DND-41 (cell line): Measurements from ENCODE around the gene CLCN6.

Experiments
- EZH2 ChIP-seq: IDR thresholded peaks from 3 replicates; pipeline ENCODE4 v1.6.1; 2012; ENCODE audit warnings: borderline replicate concordance, low read depth, mild to moderate bottlenecking, moderate library complexity, low read length, inconsistent platforms; ENCODE audit not compliant: severe bottlenecking
- TF ChIP-seq, protein P1 (sequence below): IDR thresholded peaks from 2 replicates; pipeline ENCODE4 v1.5.1; 2012; ENCODE audit warnings: borderline replicate concordance, low read length, moderate library complexity, mild to moderate bottlenecking; ENCODE audit not compliant: poor library complexity, severe bottlenecking; ENCODE audit errors: extremely low read depth

DNA sequence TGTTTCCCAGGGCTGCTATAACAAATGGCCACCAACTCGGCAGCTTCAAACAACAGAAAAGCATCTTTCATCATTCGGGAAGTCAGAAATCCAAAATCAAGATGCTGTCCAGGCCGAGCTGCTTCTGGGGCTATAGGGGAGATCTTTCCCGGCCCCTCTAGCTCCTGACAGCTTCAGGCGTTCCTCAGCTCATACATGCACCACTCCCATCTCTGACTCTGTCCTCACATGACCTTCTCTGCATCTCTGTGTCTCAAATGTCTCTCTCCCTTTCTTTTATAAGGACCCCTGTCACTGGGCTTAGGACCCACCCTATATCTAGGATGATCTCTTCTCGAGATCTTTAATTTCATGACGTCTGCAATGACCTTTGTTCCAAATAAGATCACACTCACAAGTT is 66.6 kb downstream of the CLCN6 start:
- TF ChIP-seq EZH2, result no peak
- TF ChIP-seq, protein P1, sequence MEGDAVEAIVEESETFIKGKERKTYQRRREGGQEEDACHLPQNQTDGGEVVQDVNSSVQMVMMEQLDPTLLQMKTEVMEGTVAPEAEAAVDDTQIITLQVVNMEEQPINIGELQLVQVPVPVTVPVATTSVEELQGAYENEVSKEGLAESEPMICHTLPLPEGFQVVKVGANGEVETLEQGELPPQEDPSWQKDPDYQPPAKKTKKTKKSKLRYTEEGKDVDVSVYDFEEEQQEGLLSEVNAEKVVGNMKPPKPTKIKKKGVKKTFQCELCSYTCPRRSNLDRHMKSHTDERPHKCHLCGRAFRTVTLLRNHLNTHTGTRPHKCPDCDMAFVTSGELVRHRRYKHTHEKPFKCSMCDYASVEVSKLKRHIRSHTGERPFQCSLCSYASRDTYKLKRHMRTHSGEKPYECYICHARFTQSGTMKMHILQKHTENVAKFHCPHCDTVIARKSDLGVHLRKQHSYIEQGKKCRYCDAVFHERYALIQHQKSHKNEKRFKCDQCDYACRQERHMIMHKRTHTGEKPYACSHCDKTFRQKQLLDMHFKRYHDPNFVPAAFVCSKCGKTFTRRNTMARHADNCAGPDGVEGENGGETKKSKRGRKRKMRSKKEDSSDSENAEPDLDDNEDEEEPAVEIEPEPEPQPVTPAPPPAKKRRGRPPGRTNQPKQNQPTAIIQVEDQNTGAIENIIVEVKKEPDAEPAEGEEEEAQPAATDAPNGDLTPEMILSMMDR, result no peak
